GM12875 (cell line): ENCODE data around the gene HOXB1.

Experiments
- H3K4me3 ChIP-seq: one replicate; pipeline ENCODE4 v1.5.1; 2011; ENCODE audit warnings: low read depth, low read length, control low read depth
- CTCF ChIP-seq: IDR thresholded peaks from 2 replicates; pipeline ENCODE4 v1.5.1; 2011; ENCODE audit warnings: low read depth, mild to moderate bottlenecking, control low read depth, inconsistent platforms, low read length, moderate library complexity, borderline replicate concordance; ENCODE audit not compliant: insufficient read depth

HOXB1 gene

DNA sequence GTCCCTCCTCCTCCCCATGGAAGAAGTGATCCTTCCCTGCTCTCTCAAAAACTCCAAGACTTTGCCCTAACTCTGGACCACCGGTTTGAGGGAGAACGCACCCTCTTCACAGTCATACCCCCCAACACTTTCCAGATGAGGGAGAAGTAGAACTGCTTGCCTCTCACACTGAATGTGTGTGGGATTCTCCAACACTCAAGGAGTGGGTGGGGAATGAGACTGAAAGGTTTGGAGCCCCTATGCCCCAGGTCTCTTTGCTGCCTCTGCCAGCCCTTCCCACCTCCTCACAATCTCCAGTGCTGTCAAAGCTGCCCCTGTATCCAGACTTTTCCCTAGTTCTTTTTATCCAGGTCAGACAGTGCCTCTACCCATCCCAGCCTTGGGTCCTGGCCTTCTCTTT, 35.9 kb upstream of the HOXB1 start:
- H3K4me3 ChIP-seq = no peak overlapping the region
- no peak for TF ChIP-seq CTCF

DNA sequence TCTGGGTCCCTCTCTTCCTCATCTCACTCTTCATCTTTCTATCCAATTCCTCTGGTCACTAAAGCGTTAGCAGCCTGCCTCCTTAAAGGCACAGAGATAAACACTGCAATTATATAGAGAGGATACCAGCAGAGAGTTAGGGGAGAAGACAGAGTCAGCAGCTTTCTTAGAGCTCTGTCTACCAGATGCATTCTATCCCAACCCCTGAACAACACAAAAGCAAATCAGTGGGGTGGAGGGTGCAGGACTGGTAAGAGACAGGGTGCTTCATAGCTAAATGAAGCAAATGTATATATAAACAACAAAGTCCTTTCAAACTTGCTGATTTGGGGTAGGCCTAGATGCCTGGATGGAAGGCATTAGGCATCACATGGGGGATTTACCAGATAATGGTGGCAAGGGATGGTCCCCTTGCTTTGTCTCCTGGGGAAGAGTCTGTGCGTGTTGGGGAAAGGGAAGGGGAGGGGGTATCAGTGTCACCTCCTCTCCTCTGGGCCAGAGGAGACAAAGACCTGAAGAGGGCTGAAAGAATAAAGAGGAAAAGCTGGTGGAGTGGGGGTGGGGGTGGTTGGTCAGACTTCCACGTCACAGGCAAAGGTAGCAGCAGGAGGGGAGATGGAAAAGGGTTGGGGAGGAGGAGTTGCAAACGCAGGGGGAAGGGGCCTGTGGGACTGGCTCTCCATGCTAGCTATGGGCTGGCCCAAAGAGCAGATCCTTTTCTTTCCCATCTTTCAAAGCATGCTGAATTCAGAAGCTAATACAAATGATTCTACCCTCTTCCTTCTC, 35.3 kb upstream of the HOXB1 start:
- H3K4me3 ChIP-seq = no peak overlapping the region
- no peak for TF ChIP-seq CTCF

GRCh38 chr17:48565022-48565554, 34.3 kb upstream of the HOXB1 start:
- no peak for TF ChIP-seq CTCF
- H3K4me3 ChIP-seq = no peak overlapping the region

DNA sequence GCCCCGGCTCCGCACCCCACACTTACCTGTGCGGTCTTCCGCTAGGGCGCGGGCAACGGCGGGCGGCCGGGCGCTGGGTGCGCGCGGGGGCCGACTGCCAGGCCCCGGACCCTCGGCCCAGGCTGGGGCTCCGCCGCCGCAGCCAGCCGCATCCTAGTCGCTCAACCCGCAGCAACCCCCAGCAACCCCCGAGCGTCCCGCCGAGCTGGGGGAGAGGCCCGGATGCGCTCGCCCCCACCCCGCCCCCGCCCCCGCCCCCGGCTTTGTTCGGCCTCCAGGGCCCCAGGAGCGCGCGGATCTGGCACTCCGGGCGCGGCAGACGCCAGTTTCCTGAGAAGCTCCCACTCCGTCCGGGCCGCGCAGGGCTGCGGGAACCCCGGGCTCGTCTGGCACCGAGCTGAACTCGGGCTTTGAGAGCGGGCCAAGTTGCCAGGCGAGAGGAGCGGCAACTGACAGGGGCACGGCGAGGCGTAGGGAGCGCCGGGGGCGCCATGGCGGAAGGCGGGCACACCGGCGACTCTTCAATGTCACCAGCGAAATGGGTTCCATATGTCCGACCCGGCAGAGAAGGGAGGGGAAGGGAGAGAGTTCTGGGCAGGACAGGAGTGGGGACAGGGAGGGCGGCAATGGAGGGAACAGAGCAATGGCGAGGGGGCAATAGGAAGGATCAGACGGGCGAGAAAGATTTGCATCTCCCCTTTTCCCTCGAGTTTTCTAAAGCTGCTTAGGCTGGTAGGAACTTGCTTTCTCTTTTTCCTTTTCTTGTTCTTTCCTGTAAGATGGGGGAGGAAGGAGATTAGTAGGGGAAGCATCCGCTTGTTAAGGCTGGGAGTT, 33.6 kb upstream of the HOXB1 start:
- no peak for TF ChIP-seq CTCF
- H3K4me3 ChIP-seq = no peak overlapping the region

DNA sequence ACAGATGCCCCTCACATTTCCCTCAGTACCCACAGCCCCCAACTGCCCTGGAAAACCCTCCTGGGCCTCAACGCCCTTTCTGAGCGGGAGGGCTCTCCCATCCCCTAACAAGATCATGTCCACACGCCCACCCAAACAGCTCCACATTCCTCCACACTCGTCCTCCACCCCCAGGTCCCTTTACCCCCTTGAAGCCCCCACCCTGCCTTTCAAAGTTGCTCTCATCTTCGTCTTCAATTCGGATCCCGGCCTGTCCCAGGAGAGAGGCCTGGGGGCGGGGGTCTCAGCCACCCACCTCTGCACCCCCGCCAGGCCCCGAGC, 33.0 kb upstream of the HOXB1 start:
- no peak overlapping the region for H3K4me3 ChIP-seq
- TF ChIP-seq CTCF = no peak

DNA sequence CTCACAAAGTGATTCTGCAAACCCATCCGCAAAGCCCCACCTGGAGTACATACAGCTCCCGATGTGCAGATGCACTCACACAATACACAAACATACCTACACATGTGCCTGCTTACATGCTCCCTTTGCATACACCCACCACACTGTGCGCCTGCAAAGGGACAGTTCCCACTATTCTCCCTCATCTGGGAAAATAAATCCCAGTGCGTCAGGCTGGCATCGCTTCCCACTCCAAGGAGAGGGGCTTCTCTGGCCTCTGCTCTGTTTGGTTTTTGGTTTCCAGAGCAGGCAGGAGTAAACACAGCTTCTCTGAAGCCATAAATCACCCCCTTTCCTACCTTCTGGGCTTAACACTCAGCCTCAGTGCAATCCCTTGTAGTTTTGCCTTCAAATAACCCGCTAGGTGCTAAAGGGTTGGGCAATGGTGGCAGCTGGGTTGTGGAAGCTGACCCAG, 32.6 kb upstream of the HOXB1 start:
- H3K4me3 ChIP-seq = no peak overlapping the region
- TF ChIP-seq CTCF = no peak

- no peak for TF ChIP-seq CTCF
- H3K4me3 ChIP-seq = no peak overlapping the region
These were observed 32.1 kb upstream of the HOXB1 start for GRCh38 chr17:48562934-48563333.
